K562 (cell line): ENCODE measurements around the gene MEIOB. TPM values are rescaled to one million over a fixed set of nuclear protein-coding genes. Genes with fewer than 3 reads are reported as not detected.

Source experiments
- ARID2 ChIP-seq: fragments of 450-650 bp; IDR thresholded peaks from 2 replicates; pipeline ENCODE4 v1.6.1; 2017; ENCODE audit warnings: antibody characterized with exemption, mild to moderate bottlenecking
- BRD9 ChIP-seq: fragments of 450-650 bp; IDR thresholded peaks from 2 replicates; pipeline ENCODE4 v1.6.1; 2018; ENCODE audit warnings: low read depth; ENCODE audit not compliant: partially characterized antibody
- HINFP ChIP-seq: fragments of 450-650 bp; conservative IDR thresholded peaks from 2 replicates; pipeline ENCODE4 v1.6.1; 2016; ENCODE audit warnings: missing genetic modification characterization, low read depth, mild to moderate bottlenecking, control low read depth, missing compliant biosample characterization
- HMGXB4 ChIP-seq: sonication (generic); formaldehyde crosslinking; IDR thresholded peaks from 2 replicates; pipeline ENCODE4 v1.8.1; 2023; ENCODE audit warnings: mild to moderate bottlenecking, missing genetic modification reagents
- MNT ChIP-seq, 2 experiments: fragments of 450-650 bp; conservative IDR thresholded peaks; 2 replicates each; pipeline ENCODE4 v1.6.1; 2017; ENCODE audit warnings: mild to moderate bottlenecking in 2 of 2, moderate library complexity in 2 of 2
- PYGO2 ChIP-seq: fragments of 450-650 bp; IDR thresholded peaks from 2 replicates; pipeline ENCODE4 v1.6.1; 2016; ENCODE audit warnings: mild to moderate bottlenecking, missing genetic modification characterization, moderate library complexity, missing compliant biosample characterization
- TCFL5 ChIP-seq: fragments of 250-450 bp; sonication (Bioruptor Pico); conservative IDR thresholded peaks from 2 replicates; pipeline ENCODE4 v1.6.1; 2021; ENCODE audit warnings: mild to moderate bottlenecking, moderate library complexity, matching md5 sums
- ZBTB33 ChIP-seq: sonication (generic); formaldehyde crosslinking; IDR thresholded peaks from 2 replicates; pipeline ENCODE4 v1.8.1; 2023; ENCODE audit warnings: mild to moderate bottlenecking, missing genetic modification reagents
- ZEB2 ChIP-seq: fragments of 450-650 bp; IDR thresholded peaks from 2 replicates; pipeline ENCODE4 v1.6.1; 2016
- ZNF518B ChIP-seq: fragments of 250-450 bp; sonication (Bioruptor Pico); IDR thresholded peaks from 2 replicates; pipeline ENCODE4 v1.5.0; 2021; ENCODE audit warnings: mild to moderate bottlenecking, moderate library complexity
- ZNF780A ChIP-seq: fragments of 250-450 bp; sonication (Bioruptor Pico); IDR thresholded peaks from 2 replicates; pipeline ENCODE4 v1.5.0; 2021; ENCODE audit warnings: mild to moderate bottlenecking
- polyA plus RNA-seq, 8 experiments: library from polyadenylated mRNA; depleted of rRNA in 4 of 8; stranded (reverse) in 5 of 8; unstranded in 3 of 8; fragments of >200 nt; fragmentation: Nextera tagmentation in 2 of 8; fragmentation: Illumina TruSeq in 1 of 8; extraction: Ambion mirVana in 2 of 8; extraction: Trizol in 1 of 8; gene quantifications; 2 replicates each; pipeline versions ENCODE4 v1.2.1 to v1.2.3, GENCODE V29; 2011 to 2014; ENCODE audit warnings: inconsistent platforms in 1 of 8, missing spikeins in 1 of 8
- total RNA-seq, 7 experiments: library from RNA; depleted of rRNA in 6 of 7; stranded (reverse); fragments of >200 nt in 6 of 7; fragmentation: Illumina TruSeq in 2 of 7; extraction: Trizol in 2 of 7; gene quantifications; 2 replicates each; pipeline versions ENCODE4 v1.2.1 to v1.2.3, GENCODE V29; 2011 to 2021; ENCODE audit warnings: low replicate concordance in 1 of 7

The MEIOB gene
- total and polyA plus RNA-seq, 9 of the 15 experiments (the other 6 are each of a cell fraction or from before 2014, with no cell fraction given): 25.4 to 203 (median 97.6) TPM

GRCh38 chr16:1871974-1872635, at the start of gene MEIOB (continued):
- no peak for TF ChIP-seq ZNF518B (CRISPR knock-in tag)
- TF ChIP-seq ZEB2: no peak
- peak; percentile 73; the same call in 1 of the 2 replicates for TF ChIP-seq HMGXB4 (CRISPR knock-in tag)
- TF ChIP-seq ZBTB33 (CRISPR knock-in tag): no peak
- TF ChIP-seq BRD9: no peak
- no peak for TF ChIP-seq TCFL5 (CRISPR knock-in tag)
- no peak for TF ChIP-seq HINFP (tag)
- no peak for TF ChIP-seq ARID2
- TF ChIP-seq MNT (conservative IDR thresholded peaks at IDR 0.05): peak in 1 of 2 experiments; percentile 63; a peak in 3 of 4 replicates
- no peak for TF ChIP-seq PYGO2
- no peak for TF ChIP-seq ZNF780A (CRISPR knock-in tag)
